Transverse colon (tissue), 4 donors: ENCODE results near the gene H19.

Experiments used
- CTCF ChIP-seq, 5 experiments: fragments of 200-600 bp in 3 of 5; fragments of 450-650 bp in 2 of 5; sonication (generic) in 3 of 5; IDR thresholded peaks; 1 replicate in 2 of 5; 2 replicates in 3 of 5; pipeline ENCODE4 v1.5.1; 2016 to 2017; ENCODE audit warnings: antibody characterized with exemption in 5 of 5, inconsistent platforms in 3 of 5, mild to moderate bottlenecking in 2 of 5, moderate library complexity in 1 of 5
- EP300 ChIP-seq: sonication (generic); formaldehyde crosslinking; IDR thresholded peaks from one replicate; pipeline ENCODE4 v1.6.1; 2017; ENCODE audit warnings: antibody characterized with exemption, low read depth
- POLR2A ChIP-seq: fragments of 450-650 bp; IDR thresholded peaks from one replicate; pipeline ENCODE4 v1.6.1; 2016; ENCODE audit warnings: antibody characterized with exemption, mild to moderate bottlenecking, moderate library complexity
- POLR2AphosphoS5 ChIP-seq, 3 donors: sonication (generic); formaldehyde crosslinking; IDR thresholded peaks; one replicate each; pipeline ENCODE4 v1.6.1; 2016; ENCODE audit warnings: antibody characterized with exemption in 3 of 3

- no peak for TF ChIP-seq CTCF (IDR thresholded peaks at IDR 0.05)
- no peak for TF ChIP-seq EP300
- TF ChIP-seq POLR2A: no peak
- no peak for TF ChIP-seq POLR2AphosphoS5 (IDR thresholded peaks at IDR 0.05)
Observed at GRCh38 chr11:1990872-1991578, 6.6 kb downstream of the H19 start.
